OCI-LY7 (cell line): ENCODE measurements around the gene C10orf53.

ENCODE experiments used
- EZH2phosphoT487 ChIP-seq: fragments of 200-600 bp; sonication (generic); IDR thresholded peaks from 2 replicates; pipeline ENCODE4 v1.6.1; 2018; ENCODE audit warnings: low read depth, borderline replicate concordance, mild to moderate bottlenecking, mixed run types, antibody characterized with exemption, low read length, moderate library complexity, mixed read lengths
- TF ChIP-seq, protein P1 (sequence below): fragments of 200-600 bp; sonication (generic); conservative IDR thresholded peaks from 2 replicates; pipeline ENCODE4 v1.5.1; 2014; ENCODE audit warnings: mild to moderate bottlenecking, antibody characterized with exemption, low read length, moderate library complexity, mixed read lengths

DNA sequence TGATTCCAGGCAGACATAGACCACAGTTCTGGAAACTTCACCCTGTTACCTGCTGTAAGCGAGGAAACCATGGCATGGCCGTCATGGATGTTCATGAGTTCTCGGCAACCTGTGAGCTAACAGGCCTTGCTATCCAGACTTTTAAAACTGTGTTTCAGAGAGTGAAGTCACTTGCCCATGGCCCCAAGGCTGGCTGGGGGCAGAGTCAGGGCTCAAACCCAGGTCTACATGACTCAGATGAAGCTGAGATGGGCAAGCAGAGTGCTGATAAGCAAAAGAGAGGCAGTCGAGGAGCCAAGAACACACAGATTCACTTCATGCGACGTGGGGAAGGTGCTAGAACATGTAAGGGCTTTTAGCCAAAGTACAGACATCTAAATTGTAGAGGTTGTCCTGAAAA lies 31.5 kb downstream of the C10orf53 start:
- TF ChIP-seq, protein P1, sequence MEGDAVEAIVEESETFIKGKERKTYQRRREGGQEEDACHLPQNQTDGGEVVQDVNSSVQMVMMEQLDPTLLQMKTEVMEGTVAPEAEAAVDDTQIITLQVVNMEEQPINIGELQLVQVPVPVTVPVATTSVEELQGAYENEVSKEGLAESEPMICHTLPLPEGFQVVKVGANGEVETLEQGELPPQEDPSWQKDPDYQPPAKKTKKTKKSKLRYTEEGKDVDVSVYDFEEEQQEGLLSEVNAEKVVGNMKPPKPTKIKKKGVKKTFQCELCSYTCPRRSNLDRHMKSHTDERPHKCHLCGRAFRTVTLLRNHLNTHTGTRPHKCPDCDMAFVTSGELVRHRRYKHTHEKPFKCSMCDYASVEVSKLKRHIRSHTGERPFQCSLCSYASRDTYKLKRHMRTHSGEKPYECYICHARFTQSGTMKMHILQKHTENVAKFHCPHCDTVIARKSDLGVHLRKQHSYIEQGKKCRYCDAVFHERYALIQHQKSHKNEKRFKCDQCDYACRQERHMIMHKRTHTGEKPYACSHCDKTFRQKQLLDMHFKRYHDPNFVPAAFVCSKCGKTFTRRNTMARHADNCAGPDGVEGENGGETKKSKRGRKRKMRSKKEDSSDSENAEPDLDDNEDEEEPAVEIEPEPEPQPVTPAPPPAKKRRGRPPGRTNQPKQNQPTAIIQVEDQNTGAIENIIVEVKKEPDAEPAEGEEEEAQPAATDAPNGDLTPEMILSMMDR = no peak
- no peak for TF ChIP-seq EZH2phosphoT487
